GM12878 (cell line): ENCODE data around the gene PDGFC.

Experiments used
- BHLHE40 ChIP-seq, 2 experiments: fragments of 450-650 bp in 1 of 2; IDR thresholded peaks; 2 replicates each; pipeline ENCODE4 v1.6.1; 2011 to 2017; ENCODE audit warnings: low read depth in 2 of 2, borderline replicate concordance in 1 of 2, improper control_type of control experiment in 1 of 2, low read length in 1 of 2, mild to moderate bottlenecking in 1 of 2
- EZH2 ChIP-seq: IDR thresholded peaks from 2 replicates; pipeline ENCODE4 v1.6.1; 2012; ENCODE audit warnings: low read depth, mild to moderate bottlenecking, control low read depth, inconsistent platforms, low read length, borderline replicate concordance; ENCODE audit not compliant: control insufficient read depth
- HCFC1 ChIP-seq: fragments of 150-350 bp; IDR thresholded peaks from 2 replicates; pipeline ENCODE4 v1.6.1; 2014; ENCODE audit warnings: low read length
- MAX ChIP-seq: IDR thresholded peaks from 2 replicates; pipeline ENCODE4 v1.6.1; 2012; ENCODE audit warnings: low read depth, low read length, improper control_type of control experiment
- REST ChIP-seq: IDR thresholded peaks from 2 replicates; pipeline ENCODE4 v1.6.1; 2012; ENCODE audit warnings: mild to moderate bottlenecking, low read depth, low read length
- SKIL ChIP-seq: fragments of 450-650 bp; IDR thresholded peaks from 2 replicates; pipeline ENCODE4 v1.6.1; 2017; ENCODE audit warnings: mild to moderate bottlenecking, low read depth, inconsistent platforms; ENCODE audit not compliant: poor library complexity, severe bottlenecking
- TCF12 ChIP-seq: IDR thresholded peaks from 2 replicates; pipeline ENCODE4 v1.6.1; 2011; ENCODE audit warnings: low read depth, mild to moderate bottlenecking, low read length
- ZBTB33 ChIP-seq: fragments of 450-650 bp; IDR thresholded peaks from 2 replicates; pipeline ENCODE4 v1.6.1; 2017; ENCODE audit warnings: mild to moderate bottlenecking
- ZNF24 ChIP-seq: fragments of 450-650 bp; IDR thresholded peaks from 2 replicates; pipeline ENCODE4 v1.6.1; 2017; ENCODE audit warnings: antibody characterized with exemption, mild to moderate bottlenecking
- TF ChIP-seq, protein P1 (sequence below): IDR thresholded peaks from 2 replicates; pipeline ENCODE4 v1.6.1; 2011; ENCODE audit warnings: low read depth, low read length, improper control_type of control experiment, borderline replicate concordance
- TF ChIP-seq, protein P2 (sequence below), 3 experiments: IDR thresholded peaks in 2 of 3; conservative IDR thresholded peaks in 1 of 3; 2 replicates each; pipeline ENCODE4 v1.5.1; 2011; ENCODE audit warnings: low read depth in 3 of 3, low read length in 3 of 3, mild to moderate bottlenecking in 3 of 3, control low read depth in 2 of 3, moderate library complexity in 2 of 3, inconsistent platforms in 1 of 3, mixed read lengths in 1 of 3; ENCODE audit not compliant: control insufficient read depth in 2 of 3, insufficient read depth in 1 of 3; ENCODE audit errors: extremely low read depth in 1 of 3

- TF ChIP-seq HCFC1 (no peak), REST (no peak), TCF12 (no peak), SKIL (no peak), ZBTB33 (no peak), ZNF24 (no peak), EZH2 (no peak), MAX (no peak), BHLHE40 (IDR thresholded peaks at IDR 0.05; ENCODE audit: borderline replicate concordance in 1 of 2, low read depth in 2 of 2, low read length in 1 of 2) (no peak)
- TF ChIP-seq, protein P1, sequence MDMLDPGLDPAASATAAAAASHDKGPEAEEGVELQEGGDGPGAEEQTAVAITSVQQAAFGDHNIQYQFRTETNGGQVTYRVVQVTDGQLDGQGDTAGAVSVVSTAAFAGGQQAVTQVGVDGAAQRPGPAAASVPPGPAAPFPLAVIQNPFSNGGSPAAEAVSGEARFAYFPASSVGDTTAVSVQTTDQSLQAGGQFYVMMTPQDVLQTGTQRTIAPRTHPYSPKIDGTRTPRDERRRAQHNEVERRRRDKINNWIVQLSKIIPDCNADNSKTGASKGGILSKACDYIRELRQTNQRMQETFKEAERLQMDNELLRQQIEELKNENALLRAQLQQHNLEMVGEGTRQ, result no peak
- TF ChIP-seq, protein P2, sequence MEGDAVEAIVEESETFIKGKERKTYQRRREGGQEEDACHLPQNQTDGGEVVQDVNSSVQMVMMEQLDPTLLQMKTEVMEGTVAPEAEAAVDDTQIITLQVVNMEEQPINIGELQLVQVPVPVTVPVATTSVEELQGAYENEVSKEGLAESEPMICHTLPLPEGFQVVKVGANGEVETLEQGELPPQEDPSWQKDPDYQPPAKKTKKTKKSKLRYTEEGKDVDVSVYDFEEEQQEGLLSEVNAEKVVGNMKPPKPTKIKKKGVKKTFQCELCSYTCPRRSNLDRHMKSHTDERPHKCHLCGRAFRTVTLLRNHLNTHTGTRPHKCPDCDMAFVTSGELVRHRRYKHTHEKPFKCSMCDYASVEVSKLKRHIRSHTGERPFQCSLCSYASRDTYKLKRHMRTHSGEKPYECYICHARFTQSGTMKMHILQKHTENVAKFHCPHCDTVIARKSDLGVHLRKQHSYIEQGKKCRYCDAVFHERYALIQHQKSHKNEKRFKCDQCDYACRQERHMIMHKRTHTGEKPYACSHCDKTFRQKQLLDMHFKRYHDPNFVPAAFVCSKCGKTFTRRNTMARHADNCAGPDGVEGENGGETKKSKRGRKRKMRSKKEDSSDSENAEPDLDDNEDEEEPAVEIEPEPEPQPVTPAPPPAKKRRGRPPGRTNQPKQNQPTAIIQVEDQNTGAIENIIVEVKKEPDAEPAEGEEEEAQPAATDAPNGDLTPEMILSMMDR (IDR thresholded peaks at IDR 0.05 in 2 of 3, conservative IDR thresholded peaks at IDR 0.05 in 1 of 3; ENCODE audit: control insufficient read depth in 2 of 3, extremely low read depth in 1 of 3, insufficient read depth in 1 of 3, low read depth in 3 of 3, low read length in 3 of 3), result no peak
Observed at GRCh38 chr4:156766846-156767245, 204.8 kb downstream of the PDGFC start.
